Measurements from ENCODE around the gene SEMA6B.
A peak's percentile ranks its signal among the peaks of the same experiment; 100 is the strongest.
"Not testable (repeated sequence)": the region's sequence is repeated elsewhere in the genome, so short reads cannot be mapped to it uniquely, and the experiment has no call there.

The SEMA6B gene

GRCh38 chr19:4595158-4595557, 35.7 kb upstream of the SEMA6B start:
- H3K36me3 Mint-ChIP-seq (ENCODE audit: low read depth); H3K27ac Mint-ChIP-seq; DNase-seq; H3K9me3 Mint-ChIP-seq; H3K4me1 Mint-ChIP-seq (ENCODE audit: low read depth); H3K4me3 Mint-ChIP-seq: not testable (repeated sequence)
- H3K27me3 Mint-ChIP-seq: peaks cover 68% of the 10 kb centered on the region

GRCh38 chr19:4594201-4594600, 34.7 kb upstream of the SEMA6B start:
- no peak for DNase-seq
- peaks cover 8% of the 10 kb centered on the region for H3K4me1 Mint-ChIP-seq (ENCODE audit: low read depth)
- peaks cover 67% of the 10 kb centered on the region for H3K27me3 Mint-ChIP-seq
- H3K4me3 Mint-ChIP-seq: no peak overlapping the region
- H3K36me3 Mint-ChIP-seq (ENCODE audit: low read depth): no peaks in the 10 kb centered on the region
- no peak overlapping the region for H3K27ac Mint-ChIP-seq
- H3K9me3 Mint-ChIP-seq: no peaks in the 10 kb centered on the region

- no peak for DNase-seq
- Mint-ChIP-seq H3K36me3 (ENCODE audit: low read depth) (no peaks in the 10 kb centered on the region), H3K27ac (no peak overlapping the region)
These were observed 33.9 kb upstream of the SEMA6B start for GRCh38 chr19:4593409-4593851.

GRCh38 chr19:4592445-4592844, 33.0 kb upstream of the SEMA6B start:
- no peaks in the 10 kb centered on the region for H3K36me3 Mint-ChIP-seq (ENCODE audit: low read depth)
- H3K9me3 Mint-ChIP-seq: no peaks in the 10 kb centered on the region
- DNase-seq: no peak
- H3K4me3 Mint-ChIP-seq: no peak overlapping the region
- H3K4me1 Mint-ChIP-seq (ENCODE audit: low read depth): peaks cover 3% of the 10 kb centered on the region
- H3K27me3 Mint-ChIP-seq: peaks cover 65% of the 10 kb centered on the region
- no peak overlapping the region for H3K27ac Mint-ChIP-seq

More at GRCh38 chr19:4593409-4593851, 33.9 kb upstream of the SEMA6B start:
- Mint-ChIP-seq H3K27me3 (peaks cover 63% of the 10 kb centered on the region), H3K9me3 (no peaks in the 10 kb centered on the region), H3K4me3 (no peak overlapping the region), H3K4me1 (ENCODE audit: low read depth) (peaks cover 6% of the 10 kb centered on the region)

- H3K4me1 Mint-ChIP-seq (ENCODE audit: low read depth): no peaks in the 10 kb centered on the region
- no peak for DNase-seq
- H3K27ac Mint-ChIP-seq: no peak overlapping the region
- H3K4me3 Mint-ChIP-seq: no peak overlapping the region
- peaks cover 65% of the 10 kb centered on the region for H3K27me3 Mint-ChIP-seq
- H3K9me3 Mint-ChIP-seq: no peaks in the 10 kb centered on the region
- H3K36me3 Mint-ChIP-seq (ENCODE audit: low read depth): no peaks in the 10 kb centered on the region
These were observed 31.8 kb upstream of the SEMA6B start for GRCh38 chr19:4591320-4591719.

- H3K27me3 Mint-ChIP-seq: peaks cover 68% of the 10 kb centered on the region
- no peaks in the 10 kb centered on the region for H3K36me3 Mint-ChIP-seq (ENCODE audit: low read depth)
- no peak overlapping the region for H3K27ac Mint-ChIP-seq
These were observed 31.1 kb upstream of the SEMA6B start for GRCh38 chr19:4590559-4590958.

GRCh38 chr19:4589579-4590410, 30.3 kb upstream of the SEMA6B start:
- peaks cover 69% of the 10 kb centered on the region for H3K27me3 Mint-ChIP-seq
- H3K36me3 Mint-ChIP-seq (ENCODE audit: low read depth): no peaks in the 10 kb centered on the region
- H3K9me3 Mint-ChIP-seq: no peaks in the 10 kb centered on the region
- no peak for DNase-seq
- H3K27ac Mint-ChIP-seq: no peak overlapping the region
- no peak overlapping the region for H3K4me3 Mint-ChIP-seq
- H3K4me1 Mint-ChIP-seq (ENCODE audit: low read depth): no peaks in the 10 kb centered on the region

More at GRCh38 chr19:4590559-4590958, 31.1 kb upstream of the SEMA6B start:
- no peaks in the 10 kb centered on the region for H3K9me3 Mint-ChIP-seq
- DNase-seq: no peak
- no peaks in the 10 kb centered on the region for H3K4me1 Mint-ChIP-seq (ENCODE audit: low read depth)
- H3K4me3 Mint-ChIP-seq: no peak overlapping the region

- Mint-ChIP-seq H3K36me3 (ENCODE audit: low read depth) (no peaks in the 10 kb centered on the region), H3K4me3 (no peak overlapping the region), H3K9me3 (no peaks in the 10 kb centered on the region), H3K27ac (no peak overlapping the region), H3K27me3 (peaks cover 67% of the 10 kb centered on the region), H3K4me1 (ENCODE audit: low read depth) (peaks cover 2% of the 10 kb centered on the region)
- DNase-seq: no peak
These were observed 28.8 kb upstream of the SEMA6B start for GRCh38 chr19:4588291-4588761.

GRCh38 chr19:4587527-4587926, 28.0 kb upstream of the SEMA6B start:
- H3K27me3 Mint-ChIP-seq: peaks cover 70% of the 10 kb centered on the region

GRCh38 chr19:4586691-4587090, 27.2 kb upstream of the SEMA6B start:
- H3K4me3 Mint-ChIP-seq: no peak overlapping the region
- H3K27me3 Mint-ChIP-seq: peaks cover 75% of the 10 kb centered on the region
- H3K9me3 Mint-ChIP-seq: no peaks in the 10 kb centered on the region
- peaks cover 5% of the 10 kb centered on the region for H3K4me1 Mint-ChIP-seq (ENCODE audit: low read depth)
- no peak overlapping the region for H3K27ac Mint-ChIP-seq
- H3K36me3 Mint-ChIP-seq (ENCODE audit: low read depth): no peaks in the 10 kb centered on the region
- no peak for DNase-seq

More at GRCh38 chr19:4587527-4587926, 28.0 kb upstream of the SEMA6B start:
- DNase-seq: no peak
- Mint-ChIP-seq H3K36me3 (ENCODE audit: low read depth) (no peaks in the 10 kb centered on the region), H3K4me1 (ENCODE audit: low read depth) (peaks cover 2% of the 10 kb centered on the region), H3K4me3 (no peak overlapping the region), H3K27ac (no peak overlapping the region), H3K9me3 (no peaks in the 10 kb centered on the region)

GRCh38 chr19:4586245-4586644, 26.8 kb upstream of the SEMA6B start:
- Mint-ChIP-seq H3K9me3 (no peaks in the 10 kb centered on the region), H3K27ac (no peak overlapping the region), H3K4me1 (ENCODE audit: low read depth) (peaks cover 5% of the 10 kb centered on the region), H3K4me3 (no peak overlapping the region), H3K27me3 (peaks cover 71% of the 10 kb centered on the region), H3K36me3 (ENCODE audit: low read depth) (no peaks in the 10 kb centered on the region)
- DNase-seq: no peak

- H3K27ac Mint-ChIP-seq: no peak overlapping the region
- peaks cover 68% of the 10 kb centered on the region for H3K27me3 Mint-ChIP-seq
- H3K9me3 Mint-ChIP-seq: no peaks in the 10 kb centered on the region
- H3K4me3 Mint-ChIP-seq: no peak overlapping the region
- no peak for DNase-seq
- peaks cover 5% of the 10 kb centered on the region for H3K4me1 Mint-ChIP-seq (ENCODE audit: low read depth)
- no peaks in the 10 kb centered on the region for H3K36me3 Mint-ChIP-seq (ENCODE audit: low read depth)
These were observed 26.1 kb upstream of the SEMA6B start for GRCh38 chr19:4585556-4585955.

- H3K27ac Mint-ChIP-seq: no peak overlapping the region
- H3K9me3 Mint-ChIP-seq: no peaks in the 10 kb centered on the region
- H3K27me3 Mint-ChIP-seq: peaks cover 65% of the 10 kb centered on the region
- DNase-seq: no peak
- H3K36me3 Mint-ChIP-seq (ENCODE audit: low read depth): no peaks in the 10 kb centered on the region
- H3K4me3 Mint-ChIP-seq: no peak overlapping the region
- H3K4me1 Mint-ChIP-seq (ENCODE audit: low read depth): peaks cover 5% of the 10 kb centered on the region
These were observed 25.4 kb upstream of the SEMA6B start for GRCh38 chr19:4584670-4585460.

GRCh38 chr19:4583961-4584669, 24.6 kb upstream of the SEMA6B start:
- no peaks in the 10 kb centered on the region for H3K9me3 Mint-ChIP-seq
- H3K4me3 Mint-ChIP-seq: no peak overlapping the region
- H3K27me3 Mint-ChIP-seq: peaks cover 68% of the 10 kb centered on the region
- H3K27ac Mint-ChIP-seq: no peak overlapping the region
- DNase-seq: peak; percentile 50
- no peaks in the 10 kb centered on the region for H3K36me3 Mint-ChIP-seq (ENCODE audit: low read depth)
- H3K4me1 Mint-ChIP-seq (ENCODE audit: low read depth): peaks cover 5% of the 10 kb centered on the region
